ENCODE results near the gene IKZF1.

IKZF1 gene

GRCh38 chr7:50284296-50284695 lies 20.2 kb upstream of the IKZF1 start:
- no peak for DNase-seq

- no peak for DNase-seq
Measured at GRCh38 chr7:50285269-50285668, 19.2 kb upstream of the IKZF1 start.

- no peak for DNase-seq
Measured at GRCh38 chr7:50287129-50287528, 17.4 kb upstream of the IKZF1 start.

- no peak for DNase-seq
Measured at GRCh38 chr7:50292165-50292757, 12.3 kb upstream of the IKZF1 start.

- DNase-seq, result no peak
Measured at GRCh38 chr7:50292763-50293162, 11.8 kb upstream of the IKZF1 start.

- DNase-seq, result no peak
Measured at GRCh38 chr7:50293509-50294179, 10.9 kb upstream of the IKZF1 start.

GRCh38 chr7:50295133-50295532 lies 9.4 kb upstream of the IKZF1 start:
- DNase-seq, result no peak

GRCh38 chr7:50296799-50297198 lies 7.7 kb upstream of the IKZF1 start:
- DNase-seq, result no peak

GRCh38 chr7:50298811-50299562 lies 5.5 kb upstream of the IKZF1 start:
- no peak for DNase-seq

GRCh38 chr7:50300336-50300735 lies 4.2 kb upstream of the IKZF1 start:
- no peak for DNase-seq

- no peak for DNase-seq
Measured at GRCh38 chr7:50302486-50303334, 1.8 kb upstream of the IKZF1 start.

GRCh38 chr7:50303335-50304128 lies 984 bp upstream of the IKZF1 start:
- DNase-seq, result no peak

- DNase-seq, result peak; percentile 63
Measured at GRCh38 chr7:50304911-50305582, 531 bp downstream of the IKZF1 start.

- DNase-seq, result no peak
Measured at GRCh38 chr7:50305583-50306493, 1.3 kb downstream of the IKZF1 start.

GRCh38 chr7:50306494-50307367 lies 2.2 kb downstream of the IKZF1 start:
- DNase-seq, result no peak

- DNase-seq, result peak; percentile 51
Measured at GRCh38 chr7:50307368-50308032, 3.0 kb downstream of the IKZF1 start.

- DNase-seq, result no peak
Measured at GRCh38 chr7:50308203-50308531, 3.7 kb downstream of the IKZF1 start.

- no peak for DNase-seq
Measured at GRCh38 chr7:50308532-50309385, 4.2 kb downstream of the IKZF1 start.

Data from GF-D8 (cell line).